Measurements from ENCODE around the gene RSPO4. TPM values are rescaled to one million over a fixed set of nuclear protein-coding genes. Genes with fewer than 3 reads are reported as not detected.

The RSPO4 gene
- total and polyA plus RNA-seq, 9 of the 15 experiments (the other 6 are each of a cell fraction or from before 2014, with no cell fraction given) = 0.04 to 0.34 TPM; not detected in 7

DNA sequence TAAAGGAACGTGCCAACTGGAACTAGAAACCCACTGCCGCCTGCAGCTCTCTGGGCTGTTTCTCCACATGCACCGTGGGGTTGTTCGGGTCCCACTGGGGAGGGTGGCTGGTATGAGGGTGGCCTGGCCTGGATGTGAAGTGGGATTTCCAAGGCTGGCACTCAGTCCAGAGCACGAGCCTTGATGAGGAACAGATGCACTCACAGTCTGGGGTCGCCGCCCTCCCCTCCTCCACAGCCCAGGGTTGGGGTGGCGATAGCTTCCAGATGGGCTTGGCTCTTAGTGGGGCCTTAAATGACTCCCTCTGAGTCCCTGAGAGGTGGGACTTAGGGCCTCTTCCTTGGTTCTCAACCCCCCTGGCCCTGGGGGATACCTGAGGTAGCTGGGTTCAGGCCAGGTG, 55.3 kb downstream of the RSPO4 start:
- H3K79me2 ChIP-seq (ENCODE audit: control insufficient read depth, insufficient read depth, low read length) = no peaks in the 10 kb centered on the region
- no peak for DNase-seq (ENCODE audit: extremely low read depth in 1 of 4, low spot score in 3 of 4)
- no peaks in the 10 kb centered on the region for H3K36me3 ChIP-seq (ENCODE audit: control insufficient read depth, insufficient read depth, low read length)
- no TSS peak for BruUV-seq (replicated peaks)
- intact Hi-C loops (cut with micrococcal nuclease) (no loop called here), in situ Hi-C loops (cut with MboI) (no loop called here)
- 5% methylated on average over 4 of the region's 8 CpGs for WGBS (ENCODE audit: insufficient coverage, low coverage, missing lambda C conversion rate)
- H3K4me2 ChIP-seq (ENCODE audit: insufficient read depth, low read length) = no peak overlapping the region
- no peak overlapping the region for H3K4me3 ChIP-seq
- FAIRE-seq = no peak
- H3K27me3 ChIP-seq (ENCODE audit: control insufficient read depth in 2 of 2, insufficient read depth in 2 of 2, low read length in 2 of 2) = peaks cover 9 to 60% of the 10 kb centered on the region in 2 experiments; a peak in 4 of 5 replicates
- no peaks in the 10 kb centered on the region for H4K20me1 ChIP-seq (replicated peaks; ENCODE audit: control insufficient read depth, insufficient read depth, low read length)
- TF ChIP-seq ZNF311 (CRISPR knock-in tag; IDR thresholded peaks at IDR 0.05) = no peak
- TF ChIP-seq POLR2H (tag; IDR thresholded peaks at IDR 0.05; ENCODE audit: low read depth) = no peak
- no peak for TF ChIP-seq NCOR1 (IDR thresholded peaks at IDR 0.05)
- TF ChIP-seq, protein P1, sequence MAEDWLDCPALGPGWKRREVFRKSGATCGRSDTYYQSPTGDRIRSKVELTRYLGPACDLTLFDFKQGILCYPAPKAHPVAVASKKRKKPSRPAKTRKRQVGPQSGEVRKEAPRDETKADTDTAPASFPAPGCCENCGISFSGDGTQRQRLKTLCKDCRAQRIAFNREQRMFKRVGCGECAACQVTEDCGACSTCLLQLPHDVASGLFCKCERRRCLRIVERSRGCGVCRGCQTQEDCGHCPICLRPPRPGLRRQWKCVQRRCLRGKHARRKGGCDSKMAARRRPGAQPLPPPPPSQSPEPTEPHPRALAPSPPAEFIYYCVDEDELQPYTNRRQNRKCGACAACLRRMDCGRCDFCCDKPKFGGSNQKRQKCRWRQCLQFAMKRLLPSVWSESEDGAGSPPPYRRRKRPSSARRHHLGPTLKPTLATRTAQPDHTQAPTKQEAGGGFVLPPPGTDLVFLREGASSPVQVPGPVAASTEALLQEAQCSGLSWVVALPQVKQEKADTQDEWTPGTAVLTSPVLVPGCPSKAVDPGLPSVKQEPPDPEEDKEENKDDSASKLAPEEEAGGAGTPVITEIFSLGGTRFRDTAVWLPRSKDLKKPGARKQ (CRISPR knock-in tag; IDR thresholded peaks at IDR 0.05) = no peak
- TF ChIP-seq NFIC (IDR thresholded peaks at IDR 0.05) = no peak
- TF ChIP-seq, protein P2, sequence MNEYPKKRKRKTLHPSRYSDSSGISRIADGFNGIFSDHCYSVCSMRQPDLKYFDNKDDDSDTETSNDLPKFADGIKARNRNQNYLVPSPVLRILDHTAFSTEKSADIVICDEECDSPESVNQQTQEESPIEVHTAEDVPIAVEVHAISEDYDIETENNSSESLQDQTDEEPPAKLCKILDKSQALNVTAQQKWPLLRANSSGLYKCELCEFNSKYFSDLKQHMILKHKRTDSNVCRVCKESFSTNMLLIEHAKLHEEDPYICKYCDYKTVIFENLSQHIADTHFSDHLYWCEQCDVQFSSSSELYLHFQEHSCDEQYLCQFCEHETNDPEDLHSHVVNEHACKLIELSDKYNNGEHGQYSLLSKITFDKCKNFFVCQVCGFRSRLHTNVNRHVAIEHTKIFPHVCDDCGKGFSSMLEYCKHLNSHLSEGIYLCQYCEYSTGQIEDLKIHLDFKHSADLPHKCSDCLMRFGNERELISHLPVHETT (CRISPR knock-in tag; conservative IDR thresholded peaks at IDR 0.05 in 1 of 2, IDR thresholded peaks at IDR 0.05 in 1 of 2) = no peak
- TF ChIP-seq MTA2 (IDR thresholded peaks at IDR 0.05; ENCODE audit: low read depth) = no peak
- TF ChIP-seq FOXK2 (conservative IDR thresholded peaks at IDR 0.05 in 1 of 2, IDR thresholded peaks at IDR 0.05 in 1 of 2; ENCODE audit: low read depth in 2 of 2) = no peak
- TF ChIP-seq CCAR2 (IDR thresholded peaks at IDR 0.05; ENCODE audit: low read depth, low read length) = no peak
- no peak for TF ChIP-seq FOS (IDR thresholded peaks at IDR 0.05; ENCODE audit: extremely low read depth, insufficient read length)
- TF ChIP-seq JUNB (CRISPR knock-in tag; conservative IDR thresholded peaks at IDR 0.05) = no peak
- ChIA-PET CTCF (ENCODE audit: low intra/inter-chr PET ratio) (no interaction called here), POLR2A (no interaction called here)
- H3K9ac ChIP-seq (ENCODE audit: insufficient read depth in 1 of 2, low read depth in 2 of 2, low read length in 2 of 2) = no peak overlapping the region
- H3K9me1 ChIP-seq (ENCODE audit: control insufficient read depth, insufficient read depth, low read length) = no peaks in the 10 kb centered on the region
- no peak overlapping the region for H2AFZ ChIP-seq (ENCODE audit: low read depth, low read length)
- no peak for ATAC-seq
- no peaks in the 10 kb centered on the region for H3K9me3 ChIP-seq (replicated peaks; ENCODE audit: control insufficient read depth, insufficient read depth, low read depth, low read length)
- H3K4me1 ChIP-seq (replicated peaks in 1 of 2; ENCODE audit: control insufficient read depth in 2 of 2, insufficient read depth in 2 of 2, low read length in 2 of 2) = no peaks in the 10 kb centered on the region; a peak in 1 of 5 replicates
- H3K27ac ChIP-seq (ENCODE audit: extremely low read depth, low read depth, low read length) = no peak overlapping the region
